NCI-H345 treated with DMSO at 0.1 percent for 48 hours (cell line): ENCODE results near the gene KRTAP9-1.
"Not testable (repeated sequence)": the region's sequence is repeated elsewhere in the genome, so short reads cannot be mapped to it uniquely, and the experiment has no call there.

ENCODE experiments used
- DNase-seq: peaks from one replicate; lab custom pipeline; 2025; ENCODE audit not compliant: unreplicated experiment; lab: John Stamatoyannopoulos, UW

KRTAP9-1 gene

DNA sequence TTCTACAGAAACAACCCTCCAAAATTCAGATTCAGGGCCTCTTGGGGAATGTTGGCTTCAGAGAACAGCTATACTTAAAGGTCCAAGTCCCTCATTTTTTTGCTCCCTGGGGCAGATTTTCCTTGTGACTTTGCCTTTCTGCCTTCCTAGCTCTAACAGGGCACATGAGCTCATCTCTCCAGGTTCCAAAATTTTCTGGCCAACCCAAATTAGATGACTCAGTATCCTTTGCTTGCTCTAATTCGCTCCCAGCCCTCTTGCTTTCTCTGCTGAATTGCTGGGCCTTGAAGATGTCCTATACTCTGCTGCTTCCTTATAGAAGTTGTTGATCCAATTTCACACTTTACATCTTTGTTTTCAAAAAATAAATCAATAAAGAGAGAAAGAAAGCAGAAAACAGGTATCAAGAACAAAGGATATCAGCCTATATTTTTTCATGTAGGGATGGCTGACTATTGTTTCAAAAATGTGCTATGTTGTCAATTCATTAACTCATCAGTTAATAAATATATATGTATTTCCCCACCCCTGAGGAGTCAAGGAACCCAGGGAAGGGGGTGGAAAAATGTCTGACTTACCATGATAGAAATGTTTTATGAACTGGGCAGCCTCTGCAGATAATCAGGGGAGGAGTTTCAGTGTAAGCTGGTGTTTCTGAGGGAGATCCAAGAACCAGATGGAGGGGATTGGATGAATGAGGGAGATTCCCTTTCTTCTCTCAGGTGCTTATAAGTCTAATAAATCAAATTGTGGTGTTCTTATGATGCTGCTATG, 10.7 kb upstream of the KRTAP9-1 start:
- no peak for DNase-seq

DNA sequence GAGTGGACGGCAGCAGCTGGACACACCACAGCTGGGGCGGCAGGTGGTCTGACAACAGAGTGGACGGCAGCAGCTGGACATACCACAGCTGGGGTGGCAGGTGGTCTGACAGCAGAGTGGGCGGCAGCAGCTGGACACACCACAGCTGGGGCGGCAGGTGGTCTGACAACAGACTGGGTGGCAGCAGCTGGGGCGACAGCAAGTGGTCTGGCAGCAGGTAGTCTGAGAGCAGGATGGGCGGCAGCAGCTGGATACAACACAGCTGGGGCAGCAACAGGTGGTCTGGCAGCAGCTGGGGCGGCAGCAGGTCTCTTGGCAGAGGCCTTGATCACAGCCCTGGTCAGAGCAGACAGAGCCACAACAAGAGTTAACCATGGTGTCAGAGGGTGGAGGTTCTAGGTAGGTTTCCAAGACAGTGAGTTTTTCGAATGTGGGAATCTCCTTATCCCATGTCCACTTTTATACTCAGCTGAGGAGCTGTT, 5.2 kb upstream of the KRTAP9-1 start, which contains the start of gene KRTAP4-1:
Gene KRTAP4-1 (minus strand): TSS at position 432 of the 482 bp plus-strand sequence. CDS start 57 bp downstream, at position 375.
- no peak for DNase-seq

- no peak for DNase-seq
Measured at GRCh38 chr17:41185001-41185400, 4.7 kb upstream of the KRTAP9-1 start.

DNA sequence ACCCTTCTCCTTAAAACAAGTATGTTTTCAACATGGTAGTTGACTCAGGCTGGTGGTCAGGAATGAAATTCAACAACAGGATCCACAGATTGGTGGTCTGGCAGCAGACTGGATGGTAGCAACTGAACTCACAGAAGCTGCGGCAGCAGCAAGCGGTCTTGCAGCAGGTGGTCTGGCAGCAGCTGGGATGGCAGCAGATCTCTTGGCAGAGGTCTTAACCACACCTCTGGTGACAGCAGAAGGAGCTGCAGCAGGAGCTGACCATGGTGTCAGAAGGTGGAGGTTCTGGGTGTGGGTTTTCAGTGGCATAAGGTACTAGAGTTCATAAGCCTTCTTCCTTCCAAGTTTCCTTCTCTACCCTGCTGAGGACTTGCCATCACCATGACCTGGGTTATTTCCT, 2.8 kb upstream of the KRTAP9-1 start:
- no peak for DNase-seq

DNA sequence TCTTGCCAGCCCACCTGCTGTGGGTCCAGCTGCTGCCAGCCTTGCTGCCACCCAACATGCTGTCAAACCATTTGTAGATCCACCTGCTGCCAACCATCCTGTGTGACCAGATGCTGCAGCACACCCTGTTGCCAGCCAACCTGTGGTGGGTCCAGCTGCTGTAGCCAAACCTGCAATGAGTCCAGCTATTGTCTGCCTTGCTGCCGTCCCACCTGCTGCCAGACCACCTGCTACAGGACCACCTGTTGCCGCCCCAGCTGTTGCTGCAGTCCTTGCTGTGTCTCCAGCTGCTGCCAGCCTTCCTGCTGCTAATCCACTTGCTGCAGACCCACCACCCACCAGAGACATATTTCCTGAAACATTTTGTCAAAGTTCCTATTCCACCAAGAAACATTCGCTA, 641 bp downstream of the KRTAP9-1 start:
- no peak for DNase-seq

DNA sequence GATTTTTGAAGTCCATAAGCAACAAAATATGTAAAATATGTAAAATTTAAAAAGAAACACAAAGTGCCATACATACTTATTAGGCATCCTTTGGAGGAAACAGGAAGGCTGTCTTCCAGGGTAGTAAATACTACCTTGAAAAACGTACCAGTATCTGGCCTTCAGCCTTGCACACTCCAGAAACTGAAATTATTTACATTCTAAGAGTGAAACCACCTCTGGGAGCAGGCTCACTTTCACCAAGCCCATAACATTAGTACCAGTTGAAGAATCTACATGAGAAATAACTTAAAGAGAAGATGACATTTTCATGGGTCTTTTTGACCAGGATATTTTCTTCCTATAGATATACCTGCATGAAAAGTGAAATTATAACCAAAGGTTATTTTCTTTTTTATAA, 6.4 kb downstream of the KRTAP9-1 start:
- DNase-seq: no peak

GRCh38 chr17:41199421-41200078, 9.9 kb downstream of the KRTAP9-1 start:
- no peak for DNase-seq

GRCh38 chr17:41211845-41212466, 22.3 kb downstream of the KRTAP9-1 start:
- peak; percentile 34 for DNase-seq

DNA sequence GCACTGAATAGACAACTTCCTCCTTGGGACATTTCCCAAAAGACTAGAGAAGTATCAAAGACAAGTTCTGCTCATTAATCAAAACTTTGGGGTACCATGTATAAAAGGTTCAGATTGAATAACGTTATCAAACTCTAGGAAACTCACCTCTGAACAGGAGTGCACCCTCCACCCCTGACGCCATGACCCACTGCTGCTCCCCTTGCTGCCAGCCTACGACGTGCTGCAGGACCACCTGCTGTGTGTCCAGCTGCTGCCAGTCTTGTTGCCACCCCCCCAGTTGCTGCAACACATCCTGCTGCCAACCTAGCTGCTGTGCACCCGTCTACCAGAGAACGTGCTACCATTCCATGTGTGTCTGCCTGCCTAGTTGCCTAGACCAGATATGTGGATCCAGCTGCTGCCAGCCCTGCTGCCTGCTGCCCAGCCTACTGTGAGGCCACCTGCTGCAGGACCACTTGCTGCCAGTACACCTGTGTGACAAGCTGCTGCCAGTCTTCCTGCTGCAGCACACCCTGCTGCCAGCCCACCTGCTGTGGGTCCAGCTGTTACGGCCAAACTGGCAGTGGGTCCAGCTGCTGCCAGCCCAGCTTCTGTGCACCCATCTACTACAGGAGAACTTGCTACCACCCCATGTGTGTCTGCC, 23.0 kb downstream of the KRTAP9-1 start:
- peak; percentile 40 for DNase-seq

- DNase-seq: no peak
Measured at GRCh38 chr17:41215681-41216080, 26.0 kb downstream of the KRTAP9-1 start.

- no peak for DNase-seq
Measured at GRCh38 chr17:41223821-41224220, 34.1 kb downstream of the KRTAP9-1 start.

DNA sequence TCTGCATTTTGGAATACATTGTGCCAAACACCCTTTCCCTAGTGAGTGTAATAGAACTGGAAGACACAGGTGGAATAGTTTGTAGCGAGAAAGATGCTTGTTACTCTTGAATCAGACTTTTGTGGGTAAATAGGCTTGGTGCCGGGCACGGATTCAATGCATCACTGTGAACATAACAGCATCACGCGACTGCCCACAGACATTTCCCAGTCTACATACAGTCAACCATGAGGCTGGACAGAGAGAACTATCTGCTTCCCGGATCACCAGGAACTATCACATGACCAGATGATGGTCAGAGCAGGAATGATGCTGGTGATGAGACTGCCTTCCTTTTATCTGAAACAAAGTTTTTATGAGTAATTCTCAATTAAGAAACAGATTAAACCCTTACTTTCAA, 36.4 kb downstream of the KRTAP9-1 start:
- DNase-seq: no peak

DNA sequence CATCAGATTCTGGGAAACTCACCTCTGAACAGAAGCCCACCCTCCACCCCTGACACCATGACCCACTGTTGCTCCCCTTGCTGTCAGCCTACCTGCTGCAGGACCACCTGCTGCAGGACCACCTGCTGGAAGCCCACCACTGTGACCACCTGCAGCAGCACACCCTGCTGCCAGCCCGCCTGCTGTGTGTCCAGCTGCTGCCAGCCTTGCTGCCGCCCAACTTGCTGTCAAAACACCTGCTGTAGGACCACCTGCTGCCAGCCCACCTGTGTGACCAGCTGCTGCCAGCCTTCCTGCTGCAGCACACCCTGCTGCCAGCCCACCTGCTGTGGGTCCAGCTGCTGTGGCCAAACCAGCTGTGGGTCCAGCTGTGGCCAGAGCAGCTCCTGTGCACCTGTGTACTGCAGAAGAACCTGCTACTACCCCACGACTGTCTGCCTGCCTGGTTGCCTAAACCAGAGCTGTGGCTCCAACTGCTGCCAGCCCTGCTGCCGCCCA, 37.0 kb downstream of the KRTAP9-1 start, which contains the start of gene KRTAP9-2:
Gene KRTAP9-2 (plus strand): TSS at position 51 of the 498 bp plus-strand sequence. CDS start 7 bp downstream, at position 58.
- DNase-seq: not testable (repeated sequence)

- no peak for DNase-seq
Measured at GRCh38 chr17:41230094-41230493, 40.4 kb downstream of the KRTAP9-1 start.

DNA sequence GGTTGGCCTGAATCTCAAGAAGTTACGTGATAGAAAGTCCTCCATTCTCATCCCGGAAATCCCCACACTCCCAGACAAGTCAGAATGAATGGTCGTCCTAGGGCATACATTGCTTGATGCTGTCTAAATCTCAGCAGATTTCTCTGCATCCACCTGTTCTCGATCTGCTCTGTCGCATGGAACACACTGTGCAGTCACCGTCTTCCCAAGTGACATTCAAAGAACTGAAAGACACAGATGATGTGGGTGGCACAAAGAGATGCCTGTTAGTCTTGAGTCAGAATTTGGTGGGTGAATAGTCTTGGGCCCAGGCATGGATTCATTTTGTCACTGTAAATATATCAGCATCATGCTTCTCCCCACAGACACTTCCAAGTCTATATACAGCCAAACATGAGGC, 42.0 kb downstream of the KRTAP9-1 start:
- DNase-seq: no peak

DNA sequence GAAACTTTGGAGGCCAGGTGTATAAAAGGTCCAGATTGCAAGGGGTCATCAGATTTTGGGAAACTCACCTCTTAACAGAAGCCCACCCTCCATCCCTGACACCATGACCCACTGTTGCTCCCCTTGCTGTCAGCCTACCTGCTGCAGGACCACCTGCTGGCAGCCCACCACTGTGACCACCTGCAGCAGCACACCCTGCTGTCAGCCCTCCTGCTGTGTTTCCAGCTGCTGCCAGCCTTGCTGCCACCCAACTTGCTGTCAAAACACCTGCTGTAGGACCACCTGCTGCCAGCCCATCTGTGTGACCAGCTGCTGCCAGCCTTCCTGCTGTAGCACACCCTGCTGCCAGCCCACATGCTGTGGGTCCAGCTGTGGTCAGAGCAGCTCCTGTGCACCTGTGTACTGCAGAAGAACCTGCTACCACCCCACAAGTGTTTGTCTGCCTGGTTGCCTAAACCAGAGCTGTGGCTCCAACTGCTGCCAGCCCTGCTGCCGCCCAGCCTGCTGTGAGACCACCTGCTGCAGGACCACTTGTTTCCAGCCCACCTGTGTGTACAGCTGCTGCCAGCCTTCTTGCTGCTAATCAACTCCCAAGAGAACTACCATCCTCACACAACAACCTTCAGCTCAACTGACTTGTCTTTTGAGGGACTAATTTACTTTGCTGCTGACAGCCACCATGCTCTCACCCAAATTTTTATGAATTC, 42.9 kb downstream of the KRTAP9-1 start, which contains the start of gene KRTAP9-3:
Gene KRTAP9-3 (plus strand): TSS at position 51 of the 707 bp plus-strand sequence. CDS start 53 bp downstream, at position 104.
- DNase-seq: not testable (repeated sequence)

GRCh38 chr17:41237116-41237515, 47.4 kb downstream of the KRTAP9-1 start:
- not testable (repeated sequence) for DNase-seq

GRCh38 chr17:41237949-41238437, 48.3 kb downstream of the KRTAP9-1 start, which contains the start of gene KRTAP9-8:
Gene KRTAP9-8, plus strand, starts transcription at chr17:41237999. Its CDS starts 53 bp downstream, at chr17:41238052.
- DNase-seq: not testable (repeated sequence)
